H9 (cell line): ENCODE results near the gene RIC1. TPM values are rescaled to one million over a fixed set of nuclear protein-coding genes. Genes with fewer than 3 reads are reported as not detected.

Experiments used
- DNase-seq: peaks from one replicate; pipeline ENCODE4 v3.0.0-alpha.2; 2017
- H2AFZ ChIP-seq: one replicate; pipeline ENCODE4 v1.6.1; 2013; ENCODE audit warnings: mild to moderate bottlenecking, low read length, control low read depth, moderate library complexity
- H2AK5ac ChIP-seq: 2 replicates; pipeline ENCODE4 v1.6.1; 2013; ENCODE audit warnings: low read length, control low read depth, mixed read lengths; ENCODE audit not compliant: insufficient read length
- H2BK120ac ChIP-seq: one replicate; pipeline ENCODE4 v1.6.1; 2013; ENCODE audit warnings: low read depth, mild to moderate bottlenecking, low read length, control low read depth, inconsistent platforms; ENCODE audit not compliant: poor library complexity, severe bottlenecking
- H2BK12ac ChIP-seq: 2 replicates; pipeline ENCODE4 v1.6.1; 2013; ENCODE audit warnings: low read length, control low read depth, mixed read lengths, low read depth; ENCODE audit not compliant: insufficient read length
- H2BK15ac ChIP-seq: 2 replicates; pipeline ENCODE4 v1.6.1; 2013; ENCODE audit warnings: low read depth, low read length, control low read depth
- H2BK20ac ChIP-seq: one replicate; pipeline ENCODE4 v1.6.1; 2013; ENCODE audit warnings: low read depth, mild to moderate bottlenecking, low read length, control low read depth, inconsistent platforms; ENCODE audit not compliant: poor library complexity, severe bottlenecking
- H2BK5ac ChIP-seq: 2 replicates; pipeline ENCODE4 v1.6.1; 2013; ENCODE audit warnings: low read length, control low read depth, mixed read lengths; ENCODE audit not compliant: insufficient read length
- H3K14ac ChIP-seq: 2 replicates; pipeline ENCODE4 v1.6.1; 2013; ENCODE audit warnings: low read length, control low read depth; ENCODE audit not compliant: insufficient read depth
- H3K18ac ChIP-seq: 2 replicates; pipeline ENCODE4 v1.6.1; 2013; ENCODE audit warnings: low read depth, mild to moderate bottlenecking, mixed read lengths, low read length, control low read depth; ENCODE audit not compliant: insufficient read length
- H3K23ac ChIP-seq: 2 replicates; pipeline ENCODE4 v1.6.1; 2013; ENCODE audit warnings: low read length, control low read depth, mixed read lengths, low read depth; ENCODE audit not compliant: insufficient read length
- H3K23me2 ChIP-seq: 2 replicates; pipeline ENCODE4 v1.6.1; 2013; ENCODE audit warnings: low read depth, mild to moderate bottlenecking, mixed read lengths, low read length, control low read depth; ENCODE audit not compliant: insufficient read length, poor library complexity, severe bottlenecking
- H3K27ac ChIP-seq: 2 replicates; pipeline ENCODE4 v1.5.1; 2013; ENCODE audit warnings: low read length, control low read depth, mixed read lengths, low read depth; ENCODE audit not compliant: insufficient read length
- H3K27me3 ChIP-seq: 2 replicates; pipeline ENCODE4 v1.6.1; 2013; ENCODE audit warnings: low read length, control low read depth, inconsistent platforms; ENCODE audit not compliant: insufficient read depth
- H3K4ac ChIP-seq: 2 replicates; pipeline ENCODE4 v1.6.1; 2013; ENCODE audit warnings: low read depth, mild to moderate bottlenecking, control low read depth, inconsistent platforms, low read length, moderate library complexity
- H3K4me1 ChIP-seq: 2 replicates; pipeline ENCODE4 v1.6.1; 2013; ENCODE audit warnings: low read length, control low read depth, inconsistent platforms; ENCODE audit not compliant: insufficient read depth
- H3K4me2 ChIP-seq: 2 replicates; pipeline ENCODE4 v1.6.1; 2013; ENCODE audit warnings: low read length, control low read depth, mixed read lengths; ENCODE audit not compliant: insufficient read length, insufficient read depth
- H3K56ac ChIP-seq: 2 replicates; pipeline ENCODE4 v1.6.1; 2013; ENCODE audit warnings: low read depth, mild to moderate bottlenecking, mixed read lengths, low read length, control low read depth; ENCODE audit not compliant: insufficient read length
- H3K79me1 ChIP-seq: 2 replicates; pipeline ENCODE4 v1.6.1; 2013; ENCODE audit warnings: low read depth, mild to moderate bottlenecking, moderate library complexity, low read length, control low read depth, inconsistent platforms; ENCODE audit not compliant: insufficient read depth, poor library complexity, severe bottlenecking
- H3K79me2 ChIP-seq: 2 replicates; pipeline ENCODE4 v1.6.1; 2013; ENCODE audit warnings: low read length, control low read depth, inconsistent platforms; ENCODE audit not compliant: insufficient read depth
- H3K9ac ChIP-seq: 2 replicates; pipeline ENCODE4 v1.6.1; 2013; ENCODE audit warnings: low read length, control low read depth, mixed read lengths; ENCODE audit not compliant: insufficient read length; ENCODE audit errors: extremely low read depth
- H3K9me3 ChIP-seq: one replicate; pipeline ENCODE4 v1.6.1; 2013; ENCODE audit warnings: low read depth, low read length, inconsistent platforms; ENCODE audit not compliant: control insufficient read depth
- H3T11ph ChIP-seq: one replicate; pipeline ENCODE4 v1.6.1; 2013; ENCODE audit warnings: mild to moderate bottlenecking, low read length, control low read depth, inconsistent platforms
- H4K20me1 ChIP-seq: one replicate; pipeline ENCODE4 v1.6.1; 2013; ENCODE audit not compliant: control insufficient read depth, insufficient read length, insufficient read depth
- H4K5ac ChIP-seq: 2 replicates; pipeline ENCODE4 v1.6.1; 2013; ENCODE audit warnings: low read depth, mild to moderate bottlenecking, mixed read lengths, low read length, control low read depth; ENCODE audit not compliant: insufficient read length
- H4K8ac ChIP-seq: replicated peaks from 2 replicates; pipeline ENCODE4 v1.6.1; 2013; ENCODE audit warnings: low read length, control low read depth, mixed read lengths, low read depth; ENCODE audit not compliant: insufficient read length
- H4K91ac ChIP-seq: 2 replicates; pipeline ENCODE4 v1.6.1; 2013; ENCODE audit warnings: low read depth, mild to moderate bottlenecking, moderate library complexity, mixed read lengths, low read length, control low read depth; ENCODE audit not compliant: insufficient read length
- H3K27ac Mint-ChIP-seq, 3 experiments: 2 replicates in 2 of 3; 3 replicates in 1 of 3; pipeline ENCODE4 v1.8.0; 2020 to 2021; ENCODE audit warnings: mixed read lengths in 3 of 3, mild to moderate bottlenecking in 1 of 3, moderate library complexity in 1 of 3
- H3K27me3 Mint-ChIP-seq: 2 replicates; pipeline ENCODE4 v1.8.0; 2021; ENCODE audit warnings: low read depth, mild to moderate bottlenecking, moderate library complexity, mixed read lengths
- H3K36me3 Mint-ChIP-seq, 3 experiments: 2 replicates in 2 of 3; 3 replicates in 1 of 3; pipeline ENCODE4 v1.8.0; 2020 to 2021; ENCODE audit warnings: low read depth in 3 of 3, mixed read lengths in 3 of 3; ENCODE audit not compliant: insufficient read depth in 1 of 3
- H3K4me1 Mint-ChIP-seq, 2 experiments: 2 replicates each; pipeline ENCODE4 v1.8.0; 2020; ENCODE audit warnings: mixed read lengths in 2 of 2
- H3K4me3 Mint-ChIP-seq, 2 experiments: 2 replicates in 1 of 2; 3 replicates in 1 of 2; pipeline ENCODE4 v1.8.0; 2020 to 2021; ENCODE audit warnings: mild to moderate bottlenecking in 2 of 2, mixed read lengths in 2 of 2, moderate library complexity in 1 of 2
- H3K9me3 Mint-ChIP-seq, 2 experiments: 2 replicates in 1 of 2; 3 replicates in 1 of 2; pipeline ENCODE4 v1.8.0; 2020; ENCODE audit warnings: mild to moderate bottlenecking in 2 of 2, mixed read lengths in 2 of 2, moderate library complexity in 1 of 2
- WGBS: extraction: QIAGEN DNeasy Blood & Tissue Kit; methylation state at CpG from one replicate; pipeline ENCODE4 v1.1.7; 2013; ENCODE audit warnings: missing lambda C conversion rate, low lambda C conversion rate, mixed read lengths; ENCODE audit not compliant: insufficient read length; ENCODE audit errors: extremely low coverage; 5-methylcytosine and 5-hydroxymethylcytosine counted together
- total RNA-seq: library from RNA; stranded (reverse); gene quantifications from 2 replicates; pipeline ENCODE4 v1.2.1, GENCODE V29; 2021
- TF ChIP-seq, protein P1 (sequence below): fragments of 200-600 bp; sonication (generic); conservative IDR thresholded peaks from 3 replicates; pipeline ENCODE4 v1.8.0; 2021; ENCODE audit warnings: antibody characterized with exemption, mild to moderate bottlenecking

Gene RIC1
- total RNA-seq, 1 experiment from 2014 or later = 13.7 TPM

DNA sequence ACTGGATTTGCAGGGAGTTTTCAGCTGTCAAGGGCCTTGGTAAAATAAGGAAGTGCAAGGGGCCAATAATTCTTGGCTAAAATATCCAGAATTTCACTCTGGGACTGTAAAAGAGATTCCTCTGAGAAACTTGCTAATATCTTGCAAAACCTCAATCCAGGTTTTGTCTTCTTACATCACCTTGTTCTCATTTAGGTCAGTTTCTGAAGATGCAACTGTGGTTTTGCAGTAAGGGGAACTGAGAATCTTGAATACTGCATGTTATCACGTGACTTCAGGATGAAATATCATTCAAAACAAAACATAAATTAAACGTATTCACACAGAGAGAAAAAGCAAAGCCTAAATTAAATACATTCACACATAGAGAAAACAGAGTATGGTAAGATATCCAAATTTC is 35.0 kb upstream of the RIC1 start:
- Mint-ChIP-seq H3K9me3 (no peaks in the 10 kb centered on the region), H3K27me3 (no peaks in the 10 kb centered on the region; the same call in 1 of the 2 replicates), H3K4me1 (peaks cover 6 to 7% of the 10 kb centered on the region in 2 experiments; a peak in 3 of 4 replicates), H3K27ac (no peak overlapping the region), H3K4me3 (no peak overlapping the region), H3K36me3 (no peaks in the 10 kb centered on the region)
- Histone ChIP-seq H3K23me2 (no peaks in the 10 kb centered on the region), H3K14ac (no peak overlapping the region), H3K4me1 (no peaks in the 10 kb centered on the region), H3K27me3 (no peaks in the 10 kb centered on the region), H2BK15ac (no peak overlapping the region), H4K8ac (no peak overlapping the region), H2BK20ac (no peak overlapping the region), H2BK120ac (no peak overlapping the region), H3K18ac (no peak overlapping the region), H4K5ac (no peak overlapping the region), H4K91ac (no peak overlapping the region), H2BK5ac (no peak overlapping the region), H3K79me1 (no peaks in the 10 kb centered on the region), H3K23ac (no peak overlapping the region), H3K27ac (no peak overlapping the region), H3K79me2 (no peaks in the 10 kb centered on the region), H3K56ac (no peak overlapping the region), H3T11ph (no peak overlapping the region), H4K20me1 (no peaks in the 10 kb centered on the region), H2AK5ac (no peak overlapping the region), H2AFZ (no peak overlapping the region), H3K4me2 (no peak overlapping the region), H3K9me3 (no peaks in the 10 kb centered on the region), H2BK12ac (no peak overlapping the region), H3K4ac (no peak overlapping the region), H3K9ac (no peak overlapping the region)
- WGBS = no CpG with 5 or more reads among the region's 2 CpGs
- TF ChIP-seq, protein P1, sequence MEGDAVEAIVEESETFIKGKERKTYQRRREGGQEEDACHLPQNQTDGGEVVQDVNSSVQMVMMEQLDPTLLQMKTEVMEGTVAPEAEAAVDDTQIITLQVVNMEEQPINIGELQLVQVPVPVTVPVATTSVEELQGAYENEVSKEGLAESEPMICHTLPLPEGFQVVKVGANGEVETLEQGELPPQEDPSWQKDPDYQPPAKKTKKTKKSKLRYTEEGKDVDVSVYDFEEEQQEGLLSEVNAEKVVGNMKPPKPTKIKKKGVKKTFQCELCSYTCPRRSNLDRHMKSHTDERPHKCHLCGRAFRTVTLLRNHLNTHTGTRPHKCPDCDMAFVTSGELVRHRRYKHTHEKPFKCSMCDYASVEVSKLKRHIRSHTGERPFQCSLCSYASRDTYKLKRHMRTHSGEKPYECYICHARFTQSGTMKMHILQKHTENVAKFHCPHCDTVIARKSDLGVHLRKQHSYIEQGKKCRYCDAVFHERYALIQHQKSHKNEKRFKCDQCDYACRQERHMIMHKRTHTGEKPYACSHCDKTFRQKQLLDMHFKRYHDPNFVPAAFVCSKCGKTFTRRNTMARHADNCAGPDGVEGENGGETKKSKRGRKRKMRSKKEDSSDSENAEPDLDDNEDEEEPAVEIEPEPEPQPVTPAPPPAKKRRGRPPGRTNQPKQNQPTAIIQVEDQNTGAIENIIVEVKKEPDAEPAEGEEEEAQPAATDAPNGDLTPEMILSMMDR = no peak
- DNase-seq = no peak
